HCT116 (cell line): Measurements from ENCODE around the gene PROX2. TPM values are rescaled to one million over a fixed set of nuclear protein-coding genes. Genes with fewer than 3 reads are reported as not detected.

Source experiments
- ATAC-seq: fragments of 200-7000 bp; cut with Tn5 transposase; 2 replicates; pipeline ENCODE4 v1.9.1; 2020; ENCODE audit warnings: mild to moderate bottlenecking, moderate library complexity
- BruUV-seq: library from RNA; stranded (reverse); fragments of 400-500 nt; replicated peaks from 2 replicates; lab custom pipeline; 2021; lab: Mats Ljungman, UMichigan
- CTCF ChIA-PET: fragments of 300-600 bp; sonication (Branson Sonifier 250); formaldehyde crosslinking; loops from one replicate; lab custom pipeline; 2021; ENCODE audit warnings: antibody characterized with exemption; lab: Charles Lee
- POLR2A ChIA-PET: fragments of 300-600, 350-600 bp; sonication (Branson Sonifier 250); formaldehyde crosslinking; loops from one replicate; lab custom pipeline; 2021; ENCODE audit warnings: antibody characterized with exemption; lab: Charles Lee
- RAD21 ChIA-PET, 2 experiments: fragments of 300-600 bp; sonication (Branson Sonifier 250); formaldehyde crosslinking; loops; one replicate each; lab custom pipeline; 2023; ENCODE audit warnings: low total read pairs in 2 of 2; ENCODE audit not compliant: uncharacterized antibody in 2 of 2, unreplicated experiment in 2 of 2, low non-redundant PET in 1 of 2; lab: Charles Lee
- DNase-seq: peaks from one replicate; pipeline ENCODE4 v3.0.0-alpha.2; 2010; ENCODE audit warnings: low read depth, low spot score
- H2AFZ ChIP-seq: fragments of 200-600 bp; shearing (Covaris generic), sonication (generic); 2 replicates; pipeline ENCODE4 v1.6.1; 2017; ENCODE audit warnings: low read depth, mixed run types, mixed read lengths, antibody characterized with exemption, low read length; ENCODE audit not compliant: poor library complexity, severe bottlenecking
- H3K27ac ChIP-seq: 2 replicates; pipeline ENCODE4 v1.5.1; 2012; ENCODE audit warnings: low read depth, low read length
- H3K27me3 ChIP-seq: fragments of 200-600 bp; sonication (generic); 2 replicates; pipeline ENCODE4 v1.6.1; 2016; ENCODE audit warnings: mixed run types, low read length, mixed read lengths; ENCODE audit not compliant: insufficient read depth
- H3K36me3 ChIP-seq, 2 experiments: fragments of 200-500 bp in 1 of 2; fragments of 200-600 bp in 1 of 2; sonication (Bioruptor generic) in 1 of 2; sonication (generic) in 1 of 2; 2 replicates each; pipeline versions ENCODE4 v1.5.1 to v1.6.1; 2014 to 2016; ENCODE audit warnings: low read length in 2 of 2, inconsistent platforms in 1 of 2, mixed read lengths in 1 of 2, mixed run types in 1 of 2; ENCODE audit not compliant: insufficient read depth in 2 of 2, control insufficient read depth in 1 of 2
- H3K4me1 ChIP-seq, 2 experiments: fragments of 200-600 bp in 1 of 2; sonication (generic) in 1 of 2; 2 replicates each; pipeline versions ENCODE4 v1.5.1 to v1.6.1; 2012 to 2017; ENCODE audit warnings: low read length in 2 of 2, inconsistent platforms in 1 of 2, mild to moderate bottlenecking in 1 of 2, mixed read lengths in 1 of 2, mixed run types in 1 of 2, moderate library complexity in 1 of 2; ENCODE audit not compliant: insufficient read depth in 2 of 2, control insufficient read depth in 1 of 2
- H3K4me2 ChIP-seq: fragments of 200-600 bp; sonication (generic); 2 replicates; pipeline ENCODE4 v1.6.1; 2017; ENCODE audit warnings: mixed run types, low read length, mixed read lengths
- H3K4me3 ChIP-seq, 2 experiments: fragments of 200-600 bp in 1 of 2; sonication (generic) in 1 of 2; replicated peaks in 1 of 2; 2 replicates each; pipeline ENCODE4 v1.5.1; 2011 to 2016; ENCODE audit warnings: low read length in 2 of 2, control low read depth in 1 of 2, low read depth in 1 of 2, mild to moderate bottlenecking in 1 of 2, mixed read lengths in 1 of 2, mixed run types in 1 of 2
- H3K79me2 ChIP-seq: fragments of 200-600 bp; sonication (generic); 2 replicates; pipeline ENCODE4 v1.6.1; 2017; ENCODE audit warnings: mild to moderate bottlenecking, mixed run types, low read length, moderate library complexity, mixed read lengths; ENCODE audit not compliant: insufficient read depth
- H3K9ac ChIP-seq: fragments of 200-600 bp; sonication (generic); 2 replicates; pipeline ENCODE4 v1.6.1; 2016; ENCODE audit warnings: low read length, mixed read lengths
- H3K9me2 ChIP-seq: fragments of 200-600 bp; sonication (generic), shearing (Covaris generic); 2 replicates; pipeline ENCODE4 v1.6.1; 2017; ENCODE audit warnings: mixed run types, mild to moderate bottlenecking, moderate library complexity; ENCODE audit not compliant: insufficient read depth
- H3K9me3 ChIP-seq, 2 experiments: fragments of 200-500 bp in 1 of 2; fragments of 200-600 bp in 1 of 2; sonication (Bioruptor generic) in 1 of 2; sonication (generic) in 1 of 2; 2 replicates each; pipeline ENCODE4 v1.6.1; 2014 to 2017; ENCODE audit warnings: low read length in 2 of 2, mixed read lengths in 2 of 2, inconsistent platforms in 1 of 2, low read depth in 1 of 2, mild to moderate bottlenecking in 1 of 2, mixed run types in 1 of 2, moderate library complexity in 1 of 2; ENCODE audit not compliant: control insufficient read depth in 1 of 2, insufficient read depth in 1 of 2
- H4K20me1 ChIP-seq: fragments of 200-600 bp; sonication (generic), shearing (Covaris generic); 2 replicates; pipeline ENCODE4 v1.6.1; 2017; ENCODE audit warnings: mixed run types, mild to moderate bottlenecking, moderate library complexity; ENCODE audit not compliant: insufficient read depth
- CBX3 ChIP-seq: IDR thresholded peaks from 2 replicates; pipeline ENCODE4 v1.6.1; 2012; ENCODE audit warnings: low read depth
- CEBPB ChIP-seq: IDR thresholded peaks from 2 replicates; pipeline ENCODE4 v1.6.1; 2012; ENCODE audit warnings: low read depth
- EGR1 ChIP-seq: IDR thresholded peaks from 2 replicates; pipeline ENCODE4 v1.6.1; 2012; ENCODE audit warnings: low read depth
- ELF1 ChIP-seq: IDR thresholded peaks from 2 replicates; pipeline ENCODE4 v1.6.1; 2012; ENCODE audit warnings: low read depth, borderline replicate concordance
- EZH2 ChIP-seq: fragments of 200-600 bp; sonication (generic); IDR thresholded peaks from 2 replicates; pipeline ENCODE4 v1.6.1; 2017; ENCODE audit warnings: antibody characterized with exemption, mixed run types
- EZH2phosphoT487 ChIP-seq: fragments of 200-600 bp; IDR thresholded peaks from 2 replicates; pipeline ENCODE4 v1.6.1; 2018; ENCODE audit warnings: antibody characterized with exemption, borderline replicate concordance
- JUND ChIP-seq: IDR thresholded peaks from 2 replicates; pipeline ENCODE4 v1.6.1; 2012
- POLR2A ChIP-seq: IDR thresholded peaks from 2 replicates; pipeline ENCODE4 v1.7.0; 2011; ENCODE audit warnings: borderline replicate concordance; ENCODE audit not compliant: insufficient read depth, insufficient read length; ENCODE audit errors: extremely low read depth
- POLR2AphosphoS5 ChIP-seq: IDR thresholded peaks from 2 replicates; pipeline ENCODE4 v1.6.1; 2011; ENCODE audit warnings: mild to moderate bottlenecking, low read depth, low read length, moderate library complexity
- SIN3A ChIP-seq: IDR thresholded peaks from 2 replicates; pipeline ENCODE4 v1.6.1; 2012; ENCODE audit warnings: low read depth
- SP1 ChIP-seq: IDR thresholded peaks from 2 replicates; pipeline ENCODE4 v1.6.1; 2012; ENCODE audit warnings: low read depth
- SRF ChIP-seq: IDR thresholded peaks from 2 replicates; pipeline ENCODE4 v1.6.1; 2012; ENCODE audit warnings: low read depth
- TCF7L2 ChIP-seq: IDR thresholded peaks from 2 replicates; pipeline ENCODE4 v1.7.0; 2011; ENCODE audit warnings: borderline replicate concordance, inconsistent platforms; ENCODE audit not compliant: insufficient read depth, insufficient read length; ENCODE audit errors: extremely low read depth
- YY1 ChIP-seq: IDR thresholded peaks from 2 replicates; pipeline ENCODE4 v1.6.1; 2011; ENCODE audit warnings: low read length, low read depth, moderate library complexity, mild to moderate bottlenecking; ENCODE audit not compliant: insufficient replicate concordance; ENCODE audit errors: extremely low read depth
- ZNF274 ChIP-seq: fragments of 200-500 bp; sonication (Bioruptor generic); IDR thresholded peaks from 2 replicates; pipeline ENCODE4 v1.6.1; 2014; ENCODE audit warnings: mild to moderate bottlenecking, low read depth, low read length, inconsistent platforms
- intact Hi-C: fragments of 100-400 bp; cut with micrococcal nuclease; formaldehyde crosslinking; loops from 2 replicates; pipeline ENCODE4 v1.10.0; 2022
- total RNA-seq: library from RNA; stranded (reverse); gene quantifications from one replicate; pipeline ENCODE4 v1.2.1, GENCODE V29; 2021; ENCODE audit not compliant: unreplicated experiment
- TF ChIP-seq, protein P1 (sequence below): IDR thresholded peaks from 2 replicates; pipeline ENCODE4 v1.6.1; 2012
- TF ChIP-seq, protein P2 (sequence below): IDR thresholded peaks from 2 replicates; pipeline ENCODE4 v1.6.1; 2012
- TF ChIP-seq, protein P3 (sequence below), 3 experiments: fragments of 200-600 bp in 1 of 3; sonication (generic) in 1 of 3; IDR thresholded peaks in 2 of 3; conservative IDR thresholded peaks in 1 of 3; 2 replicates each; pipeline ENCODE4 v1.5.1; 2012 to 2017; ENCODE audit warnings: low read depth in 2 of 3, low read length in 2 of 3, antibody characterized with exemption in 1 of 3, borderline replicate concordance in 1 of 3, control low read depth in 1 of 3, mild to moderate bottlenecking in 1 of 3, mixed read lengths in 1 of 3, mixed run types in 1 of 3, moderate library complexity in 1 of 3; ENCODE audit not compliant: insufficient read depth in 1 of 3

PROX2 gene
- total RNA-seq, 1 experiment from 2014 or later = not detected

DNA sequence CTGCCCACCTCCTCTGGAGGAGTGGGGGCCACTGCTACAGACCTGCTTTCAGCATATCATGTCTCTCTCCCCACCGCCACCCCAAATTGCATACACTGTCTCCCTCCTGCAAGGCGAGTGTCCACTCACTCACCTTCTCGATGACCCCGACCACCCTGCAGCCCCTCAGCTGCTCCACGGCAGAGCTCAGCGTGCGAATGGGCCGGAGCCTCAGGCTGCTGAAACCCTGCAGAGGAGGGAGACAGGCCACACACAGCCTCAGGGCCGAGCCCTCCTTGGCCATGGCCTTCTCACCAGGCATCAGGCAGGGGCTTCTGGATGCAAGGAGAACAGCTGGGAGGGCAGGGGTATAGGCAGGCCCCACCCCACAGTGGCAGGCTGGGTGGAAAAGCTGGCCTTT is 42.4 kb upstream of the PROX2 start:
- H4K20me1 ChIP-seq = no peaks in the 10 kb centered on the region
- H3K9me3 ChIP-seq = no peaks in the 10 kb centered on the region
- no peak overlapping the region for H3K27ac ChIP-seq
- H3K4me2 ChIP-seq = no peak overlapping the region
- ChIA-PET RAD21 (no interaction called here), POLR2A (no interaction called here), CTCF (interaction anchor here (1.6 kb wide), 1 partner anchor 13 kb away, joined by 4 read pairs; no protein-coding TSS in a partner anchor)
- no peak overlapping the region for H3K4me3 ChIP-seq
- intact Hi-C loops = no loop called here
- H3K9ac ChIP-seq = no peak overlapping the region
- no peak overlapping the region for H2AFZ ChIP-seq
- TF ChIP-seq YY1 = no peak
- no peaks in the 10 kb centered on the region for H3K9me2 ChIP-seq
- no TSS peak for BruUV-seq
- peaks cover 0 to 9% of the 10 kb centered on the region in 2 experiments; a peak in 2 of 4 replicates for H3K4me1 ChIP-seq
- no peaks in the 10 kb centered on the region for H3K79me2 ChIP-seq
- H3K36me3 ChIP-seq = no peaks in the 10 kb centered on the region
- ATAC-seq = no peak
- no peaks in the 10 kb centered on the region for H3K27me3 ChIP-seq
- no peak for DNase-seq

DNA sequence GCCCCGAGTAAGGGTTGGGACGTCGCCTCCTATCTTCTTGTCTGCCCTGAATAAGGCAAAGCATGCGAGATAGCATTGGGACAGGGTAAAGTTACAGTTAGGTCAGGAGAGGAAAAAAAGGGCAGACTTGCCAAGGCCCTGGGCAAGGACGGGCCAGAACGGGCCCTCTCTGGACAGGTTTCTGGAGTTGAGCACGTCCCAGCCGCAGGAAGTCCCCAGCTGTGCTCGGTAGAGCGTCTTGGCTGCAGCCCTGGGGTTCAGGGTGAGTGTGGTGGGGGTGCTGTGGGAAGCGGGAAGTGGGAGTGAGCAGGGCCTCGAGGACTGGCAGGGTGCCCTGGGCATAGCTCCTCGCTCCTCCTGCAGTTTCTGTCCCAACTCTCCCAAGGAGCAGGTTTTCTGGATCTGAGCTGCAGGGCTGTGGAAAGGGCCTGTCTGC is 41.7 kb upstream of the PROX2 start:
- Histone ChIP-seq H3K9ac (no peak overlapping the region), H4K20me1 (no peaks in the 10 kb centered on the region), H3K79me2 (no peaks in the 10 kb centered on the region), H3K9me2 (no peaks in the 10 kb centered on the region), H3K27ac (no peak overlapping the region), H3K9me3 (no peaks in the 10 kb centered on the region), H3K27me3 (no peaks in the 10 kb centered on the region), H2AFZ (no peak overlapping the region), H3K36me3 (no peaks in the 10 kb centered on the region), H3K4me3 (no peak overlapping the region), H3K4me2 (no peak overlapping the region), H3K4me1 (peaks cover 0 to 9% of the 10 kb centered on the region in 2 experiments; a peak in 2 of 4 replicates)
- ChIA-PET RAD21 (no interaction called here), POLR2A (no interaction called here), CTCF (interaction anchor here (1.6 kb wide), 1 partner anchor 12 kb away, joined by 4 read pairs; no protein-coding TSS in a partner anchor)
- intact Hi-C loops = no loop called here
- BruUV-seq = no TSS peak
- TF ChIP-seq EGR1 (no peak), SIN3A (no peak), TCF7L2 (no peak), EZH2 (no peak), CBX3 (no peak), ELF1 (no peak), CEBPB (no peak), SRF (no peak), SP1 (no peak), EZH2phosphoT487 (no peak), POLR2A (no peak), JUND (no peak), POLR2AphosphoS5 (no peak), ZNF274 (no peak)
- TF ChIP-seq, protein P1, sequence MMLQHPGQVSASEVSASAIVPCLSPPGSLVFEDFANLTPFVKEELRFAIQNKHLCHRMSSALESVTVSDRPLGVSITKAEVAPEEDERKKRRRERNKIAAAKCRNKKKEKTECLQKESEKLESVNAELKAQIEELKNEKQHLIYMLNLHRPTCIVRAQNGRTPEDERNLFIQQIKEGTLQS = no peak
- TF ChIP-seq, protein P2, sequence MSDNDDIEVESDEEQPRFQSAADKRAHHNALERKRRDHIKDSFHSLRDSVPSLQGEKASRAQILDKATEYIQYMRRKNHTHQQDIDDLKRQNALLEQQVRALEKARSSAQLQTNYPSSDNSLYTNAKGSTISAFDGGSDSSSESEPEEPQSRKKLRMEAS = no peak
- TF ChIP-seq, protein P3, sequence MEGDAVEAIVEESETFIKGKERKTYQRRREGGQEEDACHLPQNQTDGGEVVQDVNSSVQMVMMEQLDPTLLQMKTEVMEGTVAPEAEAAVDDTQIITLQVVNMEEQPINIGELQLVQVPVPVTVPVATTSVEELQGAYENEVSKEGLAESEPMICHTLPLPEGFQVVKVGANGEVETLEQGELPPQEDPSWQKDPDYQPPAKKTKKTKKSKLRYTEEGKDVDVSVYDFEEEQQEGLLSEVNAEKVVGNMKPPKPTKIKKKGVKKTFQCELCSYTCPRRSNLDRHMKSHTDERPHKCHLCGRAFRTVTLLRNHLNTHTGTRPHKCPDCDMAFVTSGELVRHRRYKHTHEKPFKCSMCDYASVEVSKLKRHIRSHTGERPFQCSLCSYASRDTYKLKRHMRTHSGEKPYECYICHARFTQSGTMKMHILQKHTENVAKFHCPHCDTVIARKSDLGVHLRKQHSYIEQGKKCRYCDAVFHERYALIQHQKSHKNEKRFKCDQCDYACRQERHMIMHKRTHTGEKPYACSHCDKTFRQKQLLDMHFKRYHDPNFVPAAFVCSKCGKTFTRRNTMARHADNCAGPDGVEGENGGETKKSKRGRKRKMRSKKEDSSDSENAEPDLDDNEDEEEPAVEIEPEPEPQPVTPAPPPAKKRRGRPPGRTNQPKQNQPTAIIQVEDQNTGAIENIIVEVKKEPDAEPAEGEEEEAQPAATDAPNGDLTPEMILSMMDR (IDR thresholded peaks at IDR 0.05 in 2 of 3, conservative IDR thresholded peaks at IDR 0.05 in 1 of 3; ENCODE audit: borderline replicate concordance in 1 of 3, insufficient read depth in 1 of 3, low read depth in 2 of 3, low read length in 2 of 3) = no peak
- ATAC-seq (no peak), DNase-seq (no peak)
